ENCODE measurements around the gene WDR1.

- TF ChIP-seq CTCF (IDR thresholded peaks at IDR 0.05; ENCODE audit: low read length) (no peak), EZH2 (IDR thresholded peaks at IDR 0.05; ENCODE audit: borderline replicate concordance, low read length) (no peak)
Observed at GRCh38 chr4:10081218-10081606, 35.4 kb downstream of the WDR1 start.

Measured in OCI-LY1 (cell line).